Effector memory CD8-positive, alpha-beta T cell (primary cell): ENCODE measurements around the gene EPB41L5.
"Not testable (repeated sequence)": the region's sequence is repeated elsewhere in the genome, so short reads cannot be mapped to it uniquely, and the experiment has no call there.

Source experiments
- ATAC-seq: fragments of 150-1000 bp; cut with Tn5 transposase; replicated peaks from 2 replicates; pipeline ENCODE4 v1.10.0; 2021; ENCODE audit warnings: mild to moderate bottlenecking, moderate library complexity
- DNase-seq, 3 experiments: peaks; one replicate each; pipeline ENCODE4 v3.0.0; 2021
- H3K27ac Mint-ChIP-seq, 2 donors: one replicate each; pipeline ENCODE4 v1.8.0; 2022; ENCODE audit warnings: mild to moderate bottlenecking in 2 of 2, mixed read lengths in 2 of 2, moderate library complexity in 2 of 2
- H3K27me3 Mint-ChIP-seq, 2 donors: one replicate each; pipeline ENCODE4 v1.8.0; 2022; ENCODE audit warnings: mixed read lengths in 2 of 2
- H3K36me3 Mint-ChIP-seq: one replicate; pipeline ENCODE4 v1.8.0; 2022; ENCODE audit warnings: mild to moderate bottlenecking, moderate library complexity, mixed read lengths; ENCODE audit not compliant: insufficient read depth
- H3K4me1 Mint-ChIP-seq, 2 donors: one replicate each; pipeline ENCODE4 v1.8.0; 2022; ENCODE audit warnings: low read depth in 2 of 2, mixed read lengths in 2 of 2
- H3K4me3 Mint-ChIP-seq, 2 donors: one replicate each; pipeline ENCODE4 v1.8.0; 2022; ENCODE audit warnings: mild to moderate bottlenecking in 2 of 2, mixed read lengths in 2 of 2, moderate library complexity in 2 of 2
- H3K9me3 Mint-ChIP-seq, 2 donors: one replicate each; pipeline ENCODE4 v1.8.0; 2022; ENCODE audit warnings: mixed read lengths in 2 of 2

Gene EPB41L5

GRCh38 chr2:120014226-120014980 lies 1.5 kb downstream of the EPB41L5 start:
- no peaks in the 10 kb centered on the region for H3K9me3 Mint-ChIP-seq
- ATAC-seq = no peak
- H3K36me3 Mint-ChIP-seq = peaks cover 4% of the 10 kb centered on the region
- H3K27ac Mint-ChIP-seq = no peak overlapping the region
- peaks cover 9 to 12% of the 10 kb centered on the region in 2 donors for H3K4me1 Mint-ChIP-seq
- H3K27me3 Mint-ChIP-seq = no peaks in the 10 kb centered on the region
- H3K4me3 Mint-ChIP-seq = no peak overlapping the region
- no peak for DNase-seq

- H3K4me1 Mint-ChIP-seq = peaks cover 8 to 9% of the 10 kb centered on the region in 2 donors
These were observed 3.9 kb downstream of the EPB41L5 start for GRCh38 chr2:120016800-120017199.

GRCh38 chr2:120017201-120017600 lies 4.3 kb downstream of the EPB41L5 start:
- H3K4me1 Mint-ChIP-seq = peaks cover 4 to 7% of the 10 kb centered on the region in 2 donors
- no peaks in the 10 kb centered on the region for H3K36me3 Mint-ChIP-seq
- no peaks in the 10 kb centered on the region for H3K9me3 Mint-ChIP-seq
- no peak overlapping the region for H3K27ac Mint-ChIP-seq
- no peak overlapping the region for H3K4me3 Mint-ChIP-seq
- no peaks in the 10 kb centered on the region for H3K27me3 Mint-ChIP-seq
- ATAC-seq (no peak), DNase-seq (no peak)

More at GRCh38 chr2:120016800-120017199, 3.9 kb downstream of the EPB41L5 start:
- H3K4me3 Mint-ChIP-seq = no peak overlapping the region
- H3K9me3 Mint-ChIP-seq = no peaks in the 10 kb centered on the region
- DNase-seq (no peak), ATAC-seq (no peak)
- no peak overlapping the region for H3K27ac Mint-ChIP-seq
- H3K27me3 Mint-ChIP-seq = no peaks in the 10 kb centered on the region
- H3K36me3 Mint-ChIP-seq = peaks cover 2% of the 10 kb centered on the region

DNA sequence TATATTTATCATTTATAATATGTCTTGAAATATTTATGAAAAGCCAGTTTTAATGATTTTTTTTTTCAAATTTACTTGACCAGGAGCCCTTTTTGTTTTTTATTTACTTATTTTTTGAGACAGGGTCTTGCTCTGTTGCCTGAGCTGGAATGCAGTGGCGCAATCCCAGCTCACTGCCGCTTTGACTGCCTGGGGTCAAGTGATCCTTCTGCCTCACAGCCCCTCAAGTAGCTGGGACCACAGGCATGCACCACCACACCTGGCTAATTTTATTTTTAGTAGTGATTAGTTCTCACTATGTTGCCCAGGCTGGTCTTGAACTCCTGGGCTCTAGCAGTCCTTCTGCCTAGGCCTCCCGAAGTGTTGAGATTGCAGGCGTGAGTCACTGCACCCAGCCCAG lies 5.7 kb downstream of the EPB41L5 start:
- Mint-ChIP-seq H3K36me3 (no peaks in the 10 kb centered on the region), H3K4me1 (peaks cover 0 to under 1% of the 10 kb centered on the region in 2 donors), H3K27ac (no peak overlapping the region), H3K27me3 (no peaks in the 10 kb centered on the region), H3K9me3 (no peaks in the 10 kb centered on the region), H3K4me3 (no peak overlapping the region)
- no peak for DNase-seq
- no peak for ATAC-seq

DNA sequence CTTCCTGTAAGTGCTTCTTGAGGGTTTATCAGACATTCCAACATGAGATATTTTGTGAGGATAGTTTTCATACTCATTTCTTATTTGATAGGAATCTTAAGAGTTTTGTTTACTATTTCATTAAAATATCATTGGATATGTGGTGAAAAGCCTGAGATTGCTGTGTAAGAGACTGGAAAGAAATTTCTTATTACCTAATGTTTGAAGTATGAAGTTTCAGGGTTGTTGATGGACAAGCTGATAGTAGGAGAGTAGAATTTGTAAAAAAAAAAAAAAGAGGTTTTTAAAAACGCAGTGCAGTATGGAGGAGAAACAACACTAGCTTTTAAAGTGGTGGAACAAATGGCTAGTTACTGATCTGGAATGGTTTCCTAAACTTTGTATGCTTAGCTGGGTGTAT lies 7.7 kb downstream of the EPB41L5 start:
- no peaks in the 10 kb centered on the region for H3K9me3 Mint-ChIP-seq
- no peaks in the 10 kb centered on the region for H3K4me1 Mint-ChIP-seq
- no peak overlapping the region for H3K4me3 Mint-ChIP-seq
- DNase-seq (no peak), ATAC-seq (no peak)
- H3K36me3 Mint-ChIP-seq = no peaks in the 10 kb centered on the region
- H3K27ac Mint-ChIP-seq = no peak overlapping the region
- H3K27me3 Mint-ChIP-seq = no peaks in the 10 kb centered on the region

DNA sequence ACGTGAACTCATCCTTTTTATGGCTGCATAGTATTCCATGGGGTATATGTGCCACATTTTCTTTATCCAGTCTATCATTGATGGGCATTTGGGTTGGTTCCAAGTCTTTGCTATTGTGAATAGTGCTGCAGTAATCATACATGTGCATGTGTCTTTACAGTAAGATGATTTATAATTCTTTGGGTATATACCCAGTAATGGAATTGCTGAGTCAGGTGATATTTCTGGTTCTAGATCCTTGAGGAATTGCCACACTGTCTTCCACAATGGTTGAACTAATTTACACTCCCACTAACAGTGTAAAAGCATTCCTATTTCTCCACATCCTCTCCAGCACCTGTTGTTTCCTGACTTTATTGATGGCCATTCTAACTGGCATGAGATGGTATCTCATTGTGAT lies 9.6 kb downstream of the EPB41L5 start:
- H3K4me3 Mint-ChIP-seq, H3K9me3 Mint-ChIP-seq, H3K4me1 Mint-ChIP-seq, H3K36me3 Mint-ChIP-seq, ATAC-seq, H3K27ac Mint-ChIP-seq, DNase-seq, H3K27me3 Mint-ChIP-seq: not testable (repeated sequence)

DNA sequence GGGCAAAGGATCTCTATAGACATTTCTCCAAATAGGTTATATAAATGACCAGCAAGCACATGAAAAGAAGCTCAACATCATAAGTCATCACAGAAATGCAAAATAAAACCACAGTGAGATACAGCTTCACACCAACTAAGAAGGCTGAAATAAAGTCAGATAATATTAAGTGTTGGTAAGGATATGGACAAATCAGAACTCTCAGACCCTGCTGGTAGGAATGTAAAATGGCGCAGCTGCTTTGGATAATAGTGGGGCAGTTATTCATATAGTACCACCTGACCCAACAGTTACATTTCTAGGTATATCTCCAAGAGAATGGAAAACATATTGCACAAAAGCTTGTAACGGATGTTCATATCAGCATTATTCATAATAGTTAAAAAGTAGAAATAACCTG lies 14.0 kb downstream of the EPB41L5 start:
- DNase-seq = no peak
- H3K36me3 Mint-ChIP-seq = no peaks in the 10 kb centered on the region
- H3K4me1 Mint-ChIP-seq = no peaks in the 10 kb centered on the region
- H3K27ac Mint-ChIP-seq = no peak overlapping the region
- no peaks in the 10 kb centered on the region for H3K9me3 Mint-ChIP-seq
- H3K27me3 Mint-ChIP-seq = no peaks in the 10 kb centered on the region
- no peak overlapping the region for H3K4me3 Mint-ChIP-seq
- no peak for ATAC-seq

GRCh38 chr2:120028795-120029194 lies 15.9 kb downstream of the EPB41L5 start:
- Mint-ChIP-seq H3K4me3 (no peak overlapping the region), H3K9me3 (no peaks in the 10 kb centered on the region), H3K27me3 (no peaks in the 10 kb centered on the region), H3K4me1 (no peaks in the 10 kb centered on the region), H3K27ac (no peak overlapping the region), H3K36me3 (no peaks in the 10 kb centered on the region)
- DNase-seq (no peak), ATAC-seq (no peak)

DNA sequence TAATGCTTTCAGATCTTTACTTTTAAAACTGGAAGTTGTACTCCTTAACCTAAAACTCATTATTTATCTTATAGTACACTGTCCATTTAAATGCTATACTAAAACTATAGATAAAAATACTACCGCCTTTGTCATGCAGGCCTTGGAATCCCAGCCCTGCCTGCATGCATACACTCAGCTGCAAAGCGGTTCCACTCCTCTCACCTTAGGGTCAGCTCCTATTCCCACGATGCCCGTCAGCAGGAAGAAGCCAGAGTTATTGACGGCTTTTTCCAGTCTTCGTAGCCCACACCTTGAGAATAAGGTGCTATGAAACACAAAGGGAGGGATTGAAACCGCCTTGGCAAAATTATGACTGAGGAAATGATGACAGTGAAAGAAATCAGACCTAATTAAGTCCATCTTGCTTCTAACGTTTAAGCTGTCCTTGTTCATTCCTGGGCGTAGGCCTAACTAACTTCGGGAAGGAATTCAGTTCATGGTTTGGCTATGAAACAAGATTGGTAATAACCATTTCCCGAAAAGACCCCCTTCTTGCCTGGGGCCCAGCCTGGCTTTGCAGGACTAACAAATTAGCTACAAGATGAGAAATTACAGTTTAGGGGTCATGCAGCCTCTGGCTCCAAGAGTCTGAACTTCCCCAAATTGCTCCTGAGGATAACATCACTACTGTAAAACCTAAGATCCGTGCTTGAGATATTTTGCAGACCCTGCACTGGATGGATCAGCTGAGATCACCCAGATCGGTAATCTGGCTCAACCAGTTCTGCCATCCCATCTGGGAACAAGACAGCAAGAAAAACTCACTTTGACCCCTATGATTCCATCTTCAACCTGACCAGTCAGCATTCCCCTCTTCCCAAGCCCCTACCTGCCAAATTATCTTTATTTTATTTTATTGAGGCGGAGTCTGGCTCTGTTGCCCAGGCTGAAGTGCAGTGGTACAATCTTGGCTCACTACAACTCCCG lies 17.1 kb downstream of the EPB41L5 start:
- Mint-ChIP-seq H3K27ac (no peak overlapping the region), H3K4me3 (no peak overlapping the region), H3K9me3 (no peaks in the 10 kb centered on the region), H3K4me1 (peaks cover 0 to 4% of the 10 kb centered on the region in 2 donors), H3K27me3 (no peaks in the 10 kb centered on the region), H3K36me3 (no peaks in the 10 kb centered on the region)
- ATAC-seq (no peak), DNase-seq (no peak)

DNA sequence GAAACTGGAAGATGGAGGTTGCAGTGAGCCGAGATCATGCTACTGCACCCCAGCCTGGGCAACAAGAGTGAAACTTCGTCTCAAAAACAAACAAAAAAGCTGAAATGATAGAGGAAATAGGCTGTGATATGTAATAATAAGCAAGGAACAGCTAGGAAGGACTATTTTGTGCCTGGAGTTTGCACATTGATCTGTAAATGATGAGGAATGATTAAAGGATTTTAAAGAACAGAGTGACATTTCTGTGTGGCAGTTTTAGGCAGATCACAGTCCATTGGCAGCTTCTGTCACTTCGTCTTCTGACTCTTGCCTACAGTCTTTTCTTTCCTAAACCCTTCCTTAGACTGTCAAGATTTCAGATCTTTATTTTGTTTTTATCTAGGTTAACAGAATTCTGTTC lies 19.4 kb downstream of the EPB41L5 start:
- Mint-ChIP-seq H3K36me3 (no peaks in the 10 kb centered on the region), H3K4me1 (peaks cover 0 to 4% of the 10 kb centered on the region in 2 donors), H3K27ac (no peak overlapping the region), H3K4me3 (no peak overlapping the region), H3K27me3 (no peaks in the 10 kb centered on the region), H3K9me3 (no peaks in the 10 kb centered on the region)
- no peak for DNase-seq
- ATAC-seq = no peak

DNA sequence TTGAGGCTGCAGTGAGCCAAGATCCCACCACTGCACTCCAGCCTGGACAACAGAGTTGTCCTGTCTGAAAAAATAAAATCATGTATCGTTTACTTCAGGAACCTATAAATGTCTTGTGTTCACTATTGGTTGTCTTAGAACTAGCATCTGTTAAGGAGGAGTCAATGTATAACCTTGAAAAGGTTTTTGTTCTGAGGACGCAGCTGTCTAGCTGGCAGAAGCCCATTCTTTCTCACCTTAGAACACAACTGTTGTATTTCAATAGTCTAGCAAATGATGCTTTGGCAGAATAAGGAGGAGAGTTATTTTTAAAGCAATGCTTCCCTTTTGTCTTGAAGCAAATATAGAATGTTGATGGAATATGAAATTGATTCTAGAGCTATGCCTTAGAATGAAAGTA lies 21.1 kb downstream of the EPB41L5 start:
- DNase-seq = no peak
- no peaks in the 10 kb centered on the region for H3K9me3 Mint-ChIP-seq
- no peaks in the 10 kb centered on the region for H3K36me3 Mint-ChIP-seq
- H3K27me3 Mint-ChIP-seq = no peaks in the 10 kb centered on the region
- H3K4me1 Mint-ChIP-seq = peaks cover 2 to 4% of the 10 kb centered on the region in 2 donors
- no peak overlapping the region for H3K27ac Mint-ChIP-seq
- H3K4me3 Mint-ChIP-seq = no peak overlapping the region
- no peak for ATAC-seq

GRCh38 chr2:120034621-120035020 lies 21.7 kb downstream of the EPB41L5 start:
- DNase-seq (no peak), ATAC-seq (no peak)
- H3K36me3 Mint-ChIP-seq = no peaks in the 10 kb centered on the region
- H3K4me3 Mint-ChIP-seq = no peak overlapping the region
- H3K27ac Mint-ChIP-seq = no peak overlapping the region
- H3K9me3 Mint-ChIP-seq = no peaks in the 10 kb centered on the region
- H3K27me3 Mint-ChIP-seq = no peaks in the 10 kb centered on the region
- peaks cover 2 to 4% of the 10 kb centered on the region in 2 donors for H3K4me1 Mint-ChIP-seq

GRCh38 chr2:120036145-120036544 lies 23.3 kb downstream of the EPB41L5 start:
- Mint-ChIP-seq H3K36me3 (no peaks in the 10 kb centered on the region), H3K27ac (no peak overlapping the region), H3K4me3 (no peak overlapping the region), H3K9me3 (no peaks in the 10 kb centered on the region), H3K27me3 (no peaks in the 10 kb centered on the region), H3K4me1 (peaks cover 2 to 4% of the 10 kb centered on the region in 2 donors)
- ATAC-seq = no peak
- no peak for DNase-seq
